ENCODE results near the gene PSD2. TPM values are rescaled to one million over a fixed set of nuclear protein-coding genes. Genes with fewer than 3 reads are reported as not detected.

Gene PSD2
- total and polyA plus RNA-seq, 2 of the 13 experiments (the other 11 are each of a cell fraction or from before 2014, with no cell fraction given), result 0.07 TPM; not detected in 1

- TF ChIP-seq ZFX (CRISPR knock-in tag; IDR thresholded peaks at IDR 0.05; ENCODE audit: low read depth), result peak; percentile 56
- TF ChIP-seq NAIF1 (CRISPR knock-in tag; IDR thresholded peaks at IDR 0.05; ENCODE audit: borderline replicate concordance), result no peak
- TF ChIP-seq PHF21A (CRISPR knock-in tag; IDR thresholded peaks at IDR 0.05), result 0 out of 2 replicates have a peak, but pooled peaks have one; percentile 15
- peak; percentile 63; the same call in 1 of the 2 replicates for TF ChIP-seq ZNF687 (CRISPR knock-in tag; IDR thresholded peaks at IDR 0.05)
- no peak for TF ChIP-seq MAFF (IDR thresholded peaks at IDR 0.05; ENCODE audit: low read depth, low read length)
- no peak for TF ChIP-seq KDM4B (CRISPR knock-in tag; IDR thresholded peaks at IDR 0.05)
- no peak for TF ChIP-seq GABPA (IDR thresholded peaks at IDR 0.05; ENCODE audit: low read depth, low read length)
- 0 out of 2 replicates have a peak, but pooled peaks have one; percentile 44 for TF ChIP-seq GABPA (CRISPR knock-in tag; IDR thresholded peaks at IDR 0.05; ENCODE audit: low read depth)
- 0 out of 2 replicates have a peak, but pooled peaks have one; percentile 16 for TF ChIP-seq FOXO4 (CRISPR knock-in tag; conservative IDR thresholded peaks at IDR 0.05)
- no peak for TF ChIP-seq LCORL (IDR thresholded peaks at IDR 0.05)
- TF ChIP-seq LCORL (CRISPR knock-in tag; IDR thresholded peaks at IDR 0.05), result 0 out of 2 replicates have a peak, but pooled peaks have one; percentile 12
- TF ChIP-seq DNMT3B (CRISPR knock-in tag; conservative IDR thresholded peaks at IDR 0.05), result no peak
- TF ChIP-seq ZNF556 (CRISPR knock-in tag; IDR thresholded peaks at IDR 0.05; ENCODE audit: borderline replicate concordance), result no peak
- no peak for TF ChIP-seq ZNF672 (CRISPR knock-in tag; IDR thresholded peaks at IDR 0.05)
- TF ChIP-seq ZNF562 (CRISPR knock-in tag; IDR thresholded peaks at IDR 0.05; ENCODE audit: borderline replicate concordance), result no peak
- no peak for TF ChIP-seq ZNF225 (CRISPR knock-in tag; IDR thresholded peaks at IDR 0.05)
- peak; percentile 46; the same call in 1 of the 2 replicates for TF ChIP-seq SAP130 (CRISPR knock-in tag; IDR thresholded peaks at IDR 0.05; ENCODE audit: low read depth)
- TF ChIP-seq HNF4A (CRISPR knock-in tag; IDR thresholded peaks at IDR 0.05), result no peak
- TF ChIP-seq HNF1B (CRISPR knock-in tag; IDR thresholded peaks at IDR 0.05), result peak; percentile 57; the same call in 1 of the 2 replicates
- TF ChIP-seq ZNF724P (CRISPR knock-in tag; IDR thresholded peaks at IDR 0.05; ENCODE audit: borderline replicate concordance), result no peak
- peak; percentile 59 for TF ChIP-seq FOSL2 (CRISPR knock-in tag; IDR thresholded peaks at IDR 0.05)
- TF ChIP-seq ZNF737 (CRISPR knock-in tag; IDR thresholded peaks at IDR 0.05; ENCODE audit: borderline replicate concordance), result no peak
Measured at GRCh38 chr5:139757727-139758509, 37.7 kb upstream of the PSD2 start (continued).

All from HepG2 (cell line).